ENCODE results near the gene ZSCAN12.

DNA sequence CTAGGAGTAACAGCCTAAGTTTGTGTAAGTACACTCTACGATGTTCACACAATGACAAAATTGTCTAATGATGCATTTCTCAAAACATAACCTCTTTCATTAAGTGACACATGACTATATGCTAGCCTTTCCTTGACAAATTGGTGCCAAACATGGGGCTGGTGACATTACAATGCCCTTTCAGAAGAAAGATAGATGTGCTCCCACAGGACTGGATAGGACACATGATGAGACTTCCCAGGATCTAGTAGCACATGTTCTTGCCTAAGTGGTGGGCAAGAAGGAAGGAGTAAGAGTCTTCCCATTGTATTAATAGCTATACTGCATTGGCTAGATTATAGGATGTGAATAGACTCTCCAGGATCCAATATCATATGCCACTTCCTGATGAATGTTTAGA is 28.3 kb downstream of the ZSCAN12 start:
- TF ChIP-seq, protein P1, sequence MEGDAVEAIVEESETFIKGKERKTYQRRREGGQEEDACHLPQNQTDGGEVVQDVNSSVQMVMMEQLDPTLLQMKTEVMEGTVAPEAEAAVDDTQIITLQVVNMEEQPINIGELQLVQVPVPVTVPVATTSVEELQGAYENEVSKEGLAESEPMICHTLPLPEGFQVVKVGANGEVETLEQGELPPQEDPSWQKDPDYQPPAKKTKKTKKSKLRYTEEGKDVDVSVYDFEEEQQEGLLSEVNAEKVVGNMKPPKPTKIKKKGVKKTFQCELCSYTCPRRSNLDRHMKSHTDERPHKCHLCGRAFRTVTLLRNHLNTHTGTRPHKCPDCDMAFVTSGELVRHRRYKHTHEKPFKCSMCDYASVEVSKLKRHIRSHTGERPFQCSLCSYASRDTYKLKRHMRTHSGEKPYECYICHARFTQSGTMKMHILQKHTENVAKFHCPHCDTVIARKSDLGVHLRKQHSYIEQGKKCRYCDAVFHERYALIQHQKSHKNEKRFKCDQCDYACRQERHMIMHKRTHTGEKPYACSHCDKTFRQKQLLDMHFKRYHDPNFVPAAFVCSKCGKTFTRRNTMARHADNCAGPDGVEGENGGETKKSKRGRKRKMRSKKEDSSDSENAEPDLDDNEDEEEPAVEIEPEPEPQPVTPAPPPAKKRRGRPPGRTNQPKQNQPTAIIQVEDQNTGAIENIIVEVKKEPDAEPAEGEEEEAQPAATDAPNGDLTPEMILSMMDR (IDR thresholded peaks at IDR 0.05): no peak
- TF ChIP-seq EP300 (IDR thresholded peaks at IDR 0.05; ENCODE audit: low read depth): no peak
- TF ChIP-seq POLR2A (IDR thresholded peaks at IDR 0.05): no peak
- TF ChIP-seq POLR2AphosphoS5 (IDR thresholded peaks at IDR 0.05): no peak
